Vagina (tissue), 2 donors: ENCODE results near the gene FGF14. TPM values are rescaled to one million over a fixed set of nuclear protein-coding genes. Genes with fewer than 3 reads are reported as not detected.

ENCODE experiments used
- DNase-seq, 2 donors: peaks; one replicate each; pipeline ENCODE4 v3.0.0-alpha.2; 2017; ENCODE audit errors: extremely low spot score in 2 of 2
- H3K27ac ChIP-seq: fragments of 200-600 bp; sonication (generic); one replicate; pipeline ENCODE4 v1.5.1; 2019
- H3K27me3 ChIP-seq: fragments of 200-600 bp; sonication (generic); one replicate; pipeline ENCODE4 v1.5.1; 2019
- H3K36me3 ChIP-seq, 2 donors: fragments of 200-600 bp; sonication (generic); one replicate each; pipeline ENCODE4 v1.5.1; 2017 to 2019
- H3K4me1 ChIP-seq: fragments of 200-600 bp; sonication (generic); one replicate; pipeline ENCODE4 v1.5.1; 2019
- H3K4me3 ChIP-seq, 2 donors: fragments of 200-600 bp; sonication (generic); 1 replicate in 1 of 2; 2 replicates in 1 of 2; pipeline ENCODE4 v1.5.1; 2016 to 2019
- H3K9me3 ChIP-seq: fragments of 200-600 bp; sonication (generic); one replicate; pipeline ENCODE4 v1.5.1; 2019
- POLR2A ChIP-seq, 2 donors: fragments of 450-650 bp; IDR thresholded peaks; one replicate each; pipeline ENCODE4 v1.6.1; 2017; ENCODE audit warnings: antibody characterized with exemption in 2 of 2, mild to moderate bottlenecking in 2 of 2, moderate library complexity in 2 of 2
- POLR2AphosphoS5 ChIP-seq, 2 donors: sonication (generic); formaldehyde crosslinking; IDR thresholded peaks; one replicate each; pipeline ENCODE4 v1.9.0; 2017; ENCODE audit warnings: antibody characterized with exemption in 2 of 2, mild to moderate bottlenecking in 2 of 2, low read depth in 1 of 2; ENCODE audit not compliant: insufficient read depth in 1 of 2
- intact Hi-C: fragments of 100-400 bp; cut with DNase I; formaldehyde crosslinking; loops from one replicate; pipeline ENCODE4 v1.15.1; 2023
- total RNA-seq: library from RNA; depleted of rRNA; stranded (reverse); fragments of >200 nt; gene quantifications from one replicate; pipeline ENCODE4 v1.2.3, GENCODE V29; 2016
- TF ChIP-seq, protein P1 (sequence below), 3 experiments: fragments of 450-650 bp in 2 of 3; fragments of 200-600 bp in 1 of 3; sonication (generic) in 1 of 3; IDR thresholded peaks; one replicate each; pipeline ENCODE4 v1.5.1; 2017 to 2019; ENCODE audit warnings: antibody characterized with exemption in 3 of 3, mild to moderate bottlenecking in 2 of 3, moderate library complexity in 2 of 3

FGF14 gene
- total RNA-seq, 1 donor from 2014 or later = 3.4 TPM

DNA sequence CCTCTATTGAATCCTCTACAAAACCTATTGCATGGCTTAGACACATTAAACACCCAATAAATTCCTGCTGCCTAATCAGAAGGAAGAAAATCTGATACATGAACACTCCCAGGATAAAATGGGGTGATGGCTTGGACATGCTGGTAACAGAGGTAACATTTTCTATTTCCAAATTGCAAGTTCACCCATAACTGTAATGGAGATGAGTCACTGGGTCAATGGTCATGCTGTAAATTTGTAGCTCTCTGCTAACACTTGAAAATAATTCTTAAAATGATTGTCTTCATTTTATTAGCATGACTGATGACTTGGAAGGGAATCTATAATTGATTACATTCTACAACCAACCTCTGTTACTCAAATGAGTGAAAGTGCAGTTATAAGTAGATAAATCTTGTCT, 434.1 kb downstream of the FGF14 start:
- intact Hi-C loops = no loop called here
- H3K27me3 ChIP-seq = no peaks in the 10 kb centered on the region
- no peak for TF ChIP-seq POLR2A (IDR thresholded peaks at IDR 0.05)
- TF ChIP-seq, protein P1, sequence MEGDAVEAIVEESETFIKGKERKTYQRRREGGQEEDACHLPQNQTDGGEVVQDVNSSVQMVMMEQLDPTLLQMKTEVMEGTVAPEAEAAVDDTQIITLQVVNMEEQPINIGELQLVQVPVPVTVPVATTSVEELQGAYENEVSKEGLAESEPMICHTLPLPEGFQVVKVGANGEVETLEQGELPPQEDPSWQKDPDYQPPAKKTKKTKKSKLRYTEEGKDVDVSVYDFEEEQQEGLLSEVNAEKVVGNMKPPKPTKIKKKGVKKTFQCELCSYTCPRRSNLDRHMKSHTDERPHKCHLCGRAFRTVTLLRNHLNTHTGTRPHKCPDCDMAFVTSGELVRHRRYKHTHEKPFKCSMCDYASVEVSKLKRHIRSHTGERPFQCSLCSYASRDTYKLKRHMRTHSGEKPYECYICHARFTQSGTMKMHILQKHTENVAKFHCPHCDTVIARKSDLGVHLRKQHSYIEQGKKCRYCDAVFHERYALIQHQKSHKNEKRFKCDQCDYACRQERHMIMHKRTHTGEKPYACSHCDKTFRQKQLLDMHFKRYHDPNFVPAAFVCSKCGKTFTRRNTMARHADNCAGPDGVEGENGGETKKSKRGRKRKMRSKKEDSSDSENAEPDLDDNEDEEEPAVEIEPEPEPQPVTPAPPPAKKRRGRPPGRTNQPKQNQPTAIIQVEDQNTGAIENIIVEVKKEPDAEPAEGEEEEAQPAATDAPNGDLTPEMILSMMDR (IDR thresholded peaks at IDR 0.05) = no peak
- no peak for TF ChIP-seq POLR2AphosphoS5 (IDR thresholded peaks at IDR 0.05; ENCODE audit: insufficient read depth in 1 of 2, low read depth in 1 of 2)
- DNase-seq = no peak
- no peak overlapping the region for H3K27ac ChIP-seq
- no peaks in the 10 kb centered on the region for H3K9me3 ChIP-seq
- H3K36me3 ChIP-seq = no peaks in the 10 kb centered on the region
- H3K4me3 ChIP-seq = no peak overlapping the region
- no peaks in the 10 kb centered on the region for H3K4me1 ChIP-seq

- no peak for TF ChIP-seq POLR2AphosphoS5 (IDR thresholded peaks at IDR 0.05; ENCODE audit: insufficient read depth in 1 of 2, low read depth in 1 of 2)
- TF ChIP-seq, protein P1 (IDR thresholded peaks at IDR 0.05) = no peak
- TF ChIP-seq POLR2A (IDR thresholded peaks at IDR 0.05) = no peak
Observed at GRCh38 chr13:101967216-101967615, 434.6 kb downstream of the FGF14 start.

GRCh38 chr13:101965096-101965495, 436.8 kb downstream of the FGF14 start:
- Histone ChIP-seq H3K9me3 (no peaks in the 10 kb centered on the region), H3K4me1 (no peaks in the 10 kb centered on the region), H3K36me3 (no peaks in the 10 kb centered on the region), H3K4me3 (no peak overlapping the region), H3K27me3 (no peaks in the 10 kb centered on the region), H3K27ac (no peak overlapping the region)
- TF ChIP-seq POLR2A (IDR thresholded peaks at IDR 0.05) (no peak), POLR2AphosphoS5 (IDR thresholded peaks at IDR 0.05; ENCODE audit: insufficient read depth in 1 of 2, low read depth in 1 of 2) (no peak)
- TF ChIP-seq, protein P1 (IDR thresholded peaks at IDR 0.05) = no peak
- no peak for DNase-seq
- intact Hi-C loops = no loop called here

More at GRCh38 chr13:101967216-101967615, 434.6 kb downstream of the FGF14 start:
- H3K27me3 ChIP-seq = no peaks in the 10 kb centered on the region
- no peak overlapping the region for H3K4me3 ChIP-seq
- intact Hi-C loops = no loop called here
- no peaks in the 10 kb centered on the region for H3K4me1 ChIP-seq
- H3K27ac ChIP-seq = no peak overlapping the region
- no peaks in the 10 kb centered on the region for H3K36me3 ChIP-seq
- no peak for DNase-seq
- H3K9me3 ChIP-seq = no peaks in the 10 kb centered on the region

GRCh38 chr13:101959016-101959415, 442.8 kb downstream of the FGF14 start:
- no peaks in the 10 kb centered on the region for H3K9me3 ChIP-seq
- TF ChIP-seq POLR2AphosphoS5 (IDR thresholded peaks at IDR 0.05; ENCODE audit: insufficient read depth in 1 of 2, low read depth in 1 of 2) (no peak), POLR2A (IDR thresholded peaks at IDR 0.05) (no peak)
- TF ChIP-seq, protein P1 (IDR thresholded peaks at IDR 0.05) = no peak
- intact Hi-C loops = no loop called here

GRCh38 chr13:101955764-101956163, 446.1 kb downstream of the FGF14 start:
- TF ChIP-seq POLR2A (IDR thresholded peaks at IDR 0.05) = no peak
- TF ChIP-seq, protein P1 (IDR thresholded peaks at IDR 0.05) = no peak
- Histone ChIP-seq H3K27me3 (no peaks in the 10 kb centered on the region), H3K4me3 (no peak overlapping the region), H3K36me3 (no peaks in the 10 kb centered on the region), H3K4me1 (no peaks in the 10 kb centered on the region), H3K9me3 (no peaks in the 10 kb centered on the region), H3K27ac (no peak overlapping the region)
- intact Hi-C loops = no loop called here
- DNase-seq = no peak

More at GRCh38 chr13:101959016-101959415, 442.8 kb downstream of the FGF14 start:
- no peak overlapping the region for H3K4me3 ChIP-seq
- H3K4me1 ChIP-seq = no peaks in the 10 kb centered on the region
- no peaks in the 10 kb centered on the region for H3K27me3 ChIP-seq
- H3K36me3 ChIP-seq = no peaks in the 10 kb centered on the region
- no peak overlapping the region for H3K27ac ChIP-seq
- DNase-seq = no peak
